ENCODE results near the gene CDH13.

CDH13 gene

GRCh38 chr16:83160287-83161020 lies 533.7 kb downstream of the CDH13 start:
- DNase-seq (ENCODE audit: low read depth in 2 of 2) = no peak

GRCh38 chr16:83162791-83163190 lies 536.0 kb downstream of the CDH13 start:
- DNase-seq (ENCODE audit: low read depth in 2 of 2) = no peak

- no peak for DNase-seq (ENCODE audit: low read depth in 2 of 2)
Measured at GRCh38 chr16:83164816-83165215, 538.0 kb downstream of the CDH13 start.

- no peak for DNase-seq (ENCODE audit: low read depth in 2 of 2)
Measured at GRCh38 chr16:83171396-83171795, 544.6 kb downstream of the CDH13 start.

GRCh38 chr16:83174671-83175070 lies 547.9 kb downstream of the CDH13 start:
- no peak for DNase-seq (ENCODE audit: low read depth in 2 of 2)

- no peak for DNase-seq (ENCODE audit: low read depth in 2 of 2)
Measured at GRCh38 chr16:83176802-83177201, 550.0 kb downstream of the CDH13 start.

- DNase-seq (ENCODE audit: low read depth in 2 of 2) = no peak
Measured at GRCh38 chr16:83185902-83186301, 559.1 kb downstream of the CDH13 start.

- peak; percentile 43 to 51 for DNase-seq (ENCODE audit: low read depth in 2 of 2)
Measured at GRCh38 chr16:83187405-83187804, 560.6 kb downstream of the CDH13 start.

- no peak for DNase-seq (ENCODE audit: low read depth in 2 of 2)
Measured at GRCh38 chr16:83196796-83197195, 570.0 kb downstream of the CDH13 start.

- no peak for DNase-seq (ENCODE audit: low read depth in 2 of 2)
Measured at GRCh38 chr16:83197450-83197849, 570.7 kb downstream of the CDH13 start.

- no peak for DNase-seq (ENCODE audit: low read depth in 2 of 2)
Measured at GRCh38 chr16:83198977-83199376, 572.2 kb downstream of the CDH13 start.

GRCh38 chr16:83200005-83200779 lies 573.4 kb downstream of the CDH13 start:
- DNase-seq (ENCODE audit: low read depth in 2 of 2) = no peak

GRCh38 chr16:83201748-83202147 lies 575.0 kb downstream of the CDH13 start:
- DNase-seq (ENCODE audit: low read depth in 2 of 2) = no peak

GRCh38 chr16:83205896-83206295 lies 579.1 kb downstream of the CDH13 start:
- DNase-seq (ENCODE audit: low read depth in 2 of 2) = no peak

GRCh38 chr16:83206426-83206825 lies 579.7 kb downstream of the CDH13 start:
- DNase-seq (ENCODE audit: low read depth in 2 of 2) = no peak

GRCh38 chr16:83211711-83212110 lies 584.9 kb downstream of the CDH13 start:
- no peak for DNase-seq (ENCODE audit: low read depth in 2 of 2)

GRCh38 chr16:83212301-83212841 lies 585.6 kb downstream of the CDH13 start:
- no peak for DNase-seq (ENCODE audit: low read depth in 2 of 2)

GRCh38 chr16:83214671-83215070 lies 587.9 kb downstream of the CDH13 start:
- no peak for DNase-seq (ENCODE audit: low read depth in 2 of 2)

- peak in 1 of 2 experiments; percentile 6 for DNase-seq (ENCODE audit: low read depth in 2 of 2)
Measured at GRCh38 chr16:83215406-83216001, 588.7 kb downstream of the CDH13 start.

- DNase-seq (ENCODE audit: low read depth in 2 of 2) = no peak
Measured at GRCh38 chr16:83219285-83219684, 592.5 kb downstream of the CDH13 start.

- DNase-seq (ENCODE audit: low read depth in 2 of 2) = no peak
Measured at GRCh38 chr16:83220066-83220465, 593.3 kb downstream of the CDH13 start.

GRCh38 chr16:83224642-83225041 lies 597.9 kb downstream of the CDH13 start:
- DNase-seq (ENCODE audit: low read depth in 2 of 2) = no peak

- no peak for DNase-seq (ENCODE audit: low read depth in 2 of 2)
Measured at GRCh38 chr16:83227336-83227735, 600.6 kb downstream of the CDH13 start.

Measured in fibroblast of skin of left quadriceps (primary cell).